ENCODE data around the gene TUBB6.

TUBB6 gene

DNA sequence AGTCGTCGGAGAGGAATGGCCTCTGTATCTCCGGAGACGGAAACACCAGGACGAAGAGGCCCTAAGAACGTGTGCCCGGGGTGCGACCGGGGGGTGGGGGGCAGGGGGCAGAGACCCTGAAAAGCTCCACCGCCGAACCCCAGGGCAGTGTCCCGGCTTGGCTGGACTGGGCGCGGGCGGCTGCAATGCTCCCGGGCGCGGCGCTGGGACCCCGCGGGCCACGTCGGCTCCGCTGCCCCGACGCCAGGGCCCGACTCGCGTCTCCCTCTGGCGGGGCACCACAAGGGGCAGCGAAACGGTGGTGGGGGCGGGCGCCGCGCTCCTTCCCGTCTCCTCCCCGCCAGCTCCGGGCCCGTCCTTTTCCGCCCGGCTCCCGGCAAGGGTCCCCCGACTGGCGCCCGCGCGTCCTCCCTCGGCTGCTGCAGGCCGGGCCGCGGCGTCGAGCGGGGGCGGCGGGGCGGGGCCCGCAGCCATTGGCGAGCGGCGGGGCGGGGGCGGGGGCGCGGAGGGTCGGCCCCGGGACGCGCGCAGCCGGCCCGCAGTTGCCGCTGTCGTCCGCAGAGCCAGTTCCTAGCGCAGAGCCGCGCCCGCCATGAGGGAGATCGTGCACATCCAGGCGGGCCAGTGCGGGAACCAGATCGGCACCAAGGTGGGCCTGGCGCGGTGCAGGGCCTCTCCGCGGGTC lies at the start of gene TUBB6:
Gene TUBB6 (plus strand): TSS at position 541 of the 685 bp plus-strand sequence. CDS start 52 bp downstream, at position 593.
- Histone ChIP-seq H3K4me1 (ENCODE audit: insufficient read depth, poor library complexity, severe bottlenecking) (peaks cover 16% of the 10 kb centered on the region), H3K9me3 (ENCODE audit: severe bottlenecking) (peaks cover 10% of the 10 kb centered on the region), H3K36me3 (ENCODE audit: low read depth) (peaks cover 42% of the 10 kb centered on the region), H3K27ac (ENCODE audit: poor library complexity, severe bottlenecking) (peak within 1 kb of the TSS; percentile 94), H3K4me3 (ENCODE audit: severe bottlenecking) (peak within 1 kb of the TSS; percentile 95), H3K27me3 (ENCODE audit: insufficient read depth, poor library complexity, severe bottlenecking) (no peaks in the 10 kb centered on the region)
- ATAC-seq (ENCODE audit: low read depth) (peak; percentile 40), DNase-seq (ENCODE audit: low spot score) (peak; percentile 75)
- TF ChIP-seq, protein P1, sequence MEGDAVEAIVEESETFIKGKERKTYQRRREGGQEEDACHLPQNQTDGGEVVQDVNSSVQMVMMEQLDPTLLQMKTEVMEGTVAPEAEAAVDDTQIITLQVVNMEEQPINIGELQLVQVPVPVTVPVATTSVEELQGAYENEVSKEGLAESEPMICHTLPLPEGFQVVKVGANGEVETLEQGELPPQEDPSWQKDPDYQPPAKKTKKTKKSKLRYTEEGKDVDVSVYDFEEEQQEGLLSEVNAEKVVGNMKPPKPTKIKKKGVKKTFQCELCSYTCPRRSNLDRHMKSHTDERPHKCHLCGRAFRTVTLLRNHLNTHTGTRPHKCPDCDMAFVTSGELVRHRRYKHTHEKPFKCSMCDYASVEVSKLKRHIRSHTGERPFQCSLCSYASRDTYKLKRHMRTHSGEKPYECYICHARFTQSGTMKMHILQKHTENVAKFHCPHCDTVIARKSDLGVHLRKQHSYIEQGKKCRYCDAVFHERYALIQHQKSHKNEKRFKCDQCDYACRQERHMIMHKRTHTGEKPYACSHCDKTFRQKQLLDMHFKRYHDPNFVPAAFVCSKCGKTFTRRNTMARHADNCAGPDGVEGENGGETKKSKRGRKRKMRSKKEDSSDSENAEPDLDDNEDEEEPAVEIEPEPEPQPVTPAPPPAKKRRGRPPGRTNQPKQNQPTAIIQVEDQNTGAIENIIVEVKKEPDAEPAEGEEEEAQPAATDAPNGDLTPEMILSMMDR (IDR thresholded peaks at IDR 0.05; ENCODE audit: poor library complexity, severe bottlenecking), result peak; percentile 7

DNA sequence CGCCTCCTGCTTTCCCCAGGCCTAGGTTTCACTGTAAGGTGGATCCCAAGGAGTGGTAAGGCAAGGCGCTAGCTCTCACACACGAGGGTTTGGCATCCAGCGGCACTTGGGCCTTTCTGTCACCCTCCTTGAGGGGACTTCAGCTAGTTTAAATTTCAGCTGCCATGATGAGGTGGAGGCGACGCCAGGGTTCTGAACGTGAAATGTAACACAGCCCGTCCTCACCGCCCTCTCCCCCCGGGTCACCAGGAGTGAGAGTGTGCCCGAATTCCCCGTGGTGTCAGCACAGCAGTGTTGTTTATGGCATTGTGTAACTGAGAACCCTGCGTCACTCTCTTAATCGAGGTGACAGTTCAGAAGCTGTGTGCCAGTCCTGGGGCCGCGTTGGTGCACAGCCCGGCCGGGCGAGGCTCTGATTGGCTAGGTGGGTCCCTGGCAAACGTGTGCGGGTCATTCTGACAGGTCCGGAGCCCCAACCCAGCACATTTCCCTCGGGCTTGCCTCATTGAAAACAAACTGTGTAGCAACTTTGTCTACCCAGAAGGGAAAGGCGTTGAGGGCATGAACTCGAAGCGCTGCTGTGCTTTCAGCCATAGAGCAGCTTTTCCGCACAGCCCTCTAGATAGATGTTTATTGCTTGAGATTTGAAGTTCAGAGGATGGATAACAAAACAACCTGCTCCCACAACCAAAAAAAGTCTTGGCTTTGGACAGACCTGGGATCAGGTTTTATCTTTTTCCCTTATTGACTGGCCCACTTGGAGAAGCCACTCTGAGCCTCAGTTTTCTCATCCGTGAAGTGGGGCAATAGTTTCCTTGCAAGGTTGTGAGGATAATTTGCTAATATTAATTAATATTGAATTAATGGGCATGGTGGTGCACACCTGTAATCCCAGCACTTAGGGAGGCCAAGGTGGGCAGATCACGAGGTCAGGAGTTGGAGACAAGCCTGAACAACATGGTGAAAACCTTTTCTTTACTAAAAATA lies 49.0 kb upstream of the TUBB6 start:
- peaks cover 8% of the 10 kb centered on the region for H3K27me3 ChIP-seq (ENCODE audit: insufficient read depth, poor library complexity, severe bottlenecking)
- H3K27ac ChIP-seq (ENCODE audit: poor library complexity, severe bottlenecking), result no peak overlapping the region
- H3K4me3 ChIP-seq (ENCODE audit: severe bottlenecking), result no peak overlapping the region
- H3K36me3 ChIP-seq (ENCODE audit: low read depth), result no peaks in the 10 kb centered on the region
- DNase-seq (ENCODE audit: low spot score), result no peak
- TF ChIP-seq, protein P1 (IDR thresholded peaks at IDR 0.05; ENCODE audit: poor library complexity, severe bottlenecking), result no peak
- no peak for ATAC-seq (ENCODE audit: low read depth)
- H3K9me3 ChIP-seq (ENCODE audit: severe bottlenecking), result no peaks in the 10 kb centered on the region
- H3K4me1 ChIP-seq (ENCODE audit: insufficient read depth, poor library complexity, severe bottlenecking), result peaks cover 14% of the 10 kb centered on the region

DNA sequence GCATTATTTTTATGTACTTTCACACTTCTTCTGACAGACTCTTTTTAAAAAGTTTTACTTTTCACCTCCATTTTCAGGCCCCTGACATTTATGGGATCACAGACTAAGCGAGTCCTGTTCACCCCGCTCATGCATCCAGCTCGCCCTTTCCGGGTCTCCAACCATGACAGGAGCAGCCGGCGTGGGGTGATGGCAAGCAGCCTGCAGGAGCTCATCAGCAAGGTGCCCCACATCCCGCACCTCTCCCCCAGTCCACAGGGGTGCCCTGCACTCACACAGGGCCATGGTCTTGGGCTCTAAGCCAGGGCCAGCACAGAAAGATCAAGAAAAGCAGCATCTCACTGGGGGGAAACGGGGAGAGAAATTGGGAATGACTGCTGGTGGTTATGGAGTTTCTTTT lies 45.3 kb upstream of the TUBB6 start:
- Histone ChIP-seq H3K4me3 (ENCODE audit: severe bottlenecking) (no peak overlapping the region), H3K4me1 (ENCODE audit: insufficient read depth, poor library complexity, severe bottlenecking) (no peaks in the 10 kb centered on the region), H3K36me3 (ENCODE audit: low read depth) (no peaks in the 10 kb centered on the region), H3K9me3 (ENCODE audit: severe bottlenecking) (no peaks in the 10 kb centered on the region), H3K27me3 (ENCODE audit: insufficient read depth, poor library complexity, severe bottlenecking) (no peaks in the 10 kb centered on the region), H3K27ac (ENCODE audit: poor library complexity, severe bottlenecking) (no peak overlapping the region)
- ATAC-seq (ENCODE audit: low read depth), result no peak
- no peak for DNase-seq (ENCODE audit: low spot score)
- TF ChIP-seq, protein P1 (IDR thresholded peaks at IDR 0.05; ENCODE audit: poor library complexity, severe bottlenecking), result no peak

DNA sequence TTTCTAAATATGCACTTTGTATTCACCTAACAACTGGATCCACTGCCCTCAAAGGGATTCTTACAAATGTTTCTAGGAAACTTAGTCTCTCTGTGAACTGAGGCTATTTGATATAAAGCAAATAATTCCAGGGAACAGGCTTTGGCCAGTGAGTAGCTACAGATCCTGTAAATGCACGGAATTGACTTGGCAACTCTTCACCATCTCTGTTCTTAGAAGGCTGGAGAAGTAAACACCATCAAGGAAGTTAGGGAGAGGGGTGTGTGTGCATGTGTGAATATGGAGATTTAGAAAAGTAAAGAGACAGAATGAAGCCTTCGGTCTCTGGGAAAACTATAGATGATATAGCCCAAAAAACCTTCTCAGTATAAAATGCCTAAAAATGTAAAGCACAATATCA lies 43.2 kb upstream of the TUBB6 start:
- Histone ChIP-seq H3K27ac (ENCODE audit: poor library complexity, severe bottlenecking) (no peak overlapping the region), H3K27me3 (ENCODE audit: insufficient read depth, poor library complexity, severe bottlenecking) (no peaks in the 10 kb centered on the region), H3K4me1 (ENCODE audit: insufficient read depth, poor library complexity, severe bottlenecking) (no peaks in the 10 kb centered on the region), H3K4me3 (ENCODE audit: severe bottlenecking) (no peak overlapping the region), H3K9me3 (ENCODE audit: severe bottlenecking) (no peaks in the 10 kb centered on the region), H3K36me3 (ENCODE audit: low read depth) (no peaks in the 10 kb centered on the region)
- no peak for DNase-seq (ENCODE audit: low spot score)
- TF ChIP-seq, protein P1 (IDR thresholded peaks at IDR 0.05; ENCODE audit: poor library complexity, severe bottlenecking), result no peak
- ATAC-seq (ENCODE audit: low read depth), result no peak

Data from RWPE2 (cell line).